HuH-7.5 (cell line): ENCODE measurements around the gene LOXL3.
"Not testable (repeated sequence)": the region's sequence is repeated elsewhere in the genome, so short reads cannot be mapped to it uniquely, and the experiment has no call there.

ENCODE experiments used
- DNase-seq: peaks from one replicate; pipeline ENCODE4 v3.0.0; 2011; ENCODE audit warnings: low spot score

Gene LOXL3

DNA sequence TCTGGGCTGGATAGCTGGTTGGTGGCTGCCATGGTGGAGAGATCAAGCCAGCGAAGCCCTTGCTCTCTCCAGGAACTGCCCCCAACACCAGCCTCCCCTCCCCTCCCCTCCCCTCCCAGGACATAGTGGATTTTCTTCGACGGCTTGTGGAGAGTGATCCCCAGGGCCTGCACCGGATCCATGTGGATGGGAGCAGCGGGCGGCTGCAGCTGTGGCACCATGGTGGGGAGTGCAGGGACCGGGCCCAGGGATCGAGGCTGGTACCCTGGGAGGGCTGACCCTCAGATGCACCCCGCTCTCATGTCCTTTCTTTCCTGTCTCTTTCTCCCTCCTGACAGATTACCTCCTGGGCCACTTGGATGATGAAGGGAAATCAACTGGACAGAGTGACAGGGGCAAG, 63.8 kb downstream of the LOXL3 start:
- DNase-seq = no peak

DNA sequence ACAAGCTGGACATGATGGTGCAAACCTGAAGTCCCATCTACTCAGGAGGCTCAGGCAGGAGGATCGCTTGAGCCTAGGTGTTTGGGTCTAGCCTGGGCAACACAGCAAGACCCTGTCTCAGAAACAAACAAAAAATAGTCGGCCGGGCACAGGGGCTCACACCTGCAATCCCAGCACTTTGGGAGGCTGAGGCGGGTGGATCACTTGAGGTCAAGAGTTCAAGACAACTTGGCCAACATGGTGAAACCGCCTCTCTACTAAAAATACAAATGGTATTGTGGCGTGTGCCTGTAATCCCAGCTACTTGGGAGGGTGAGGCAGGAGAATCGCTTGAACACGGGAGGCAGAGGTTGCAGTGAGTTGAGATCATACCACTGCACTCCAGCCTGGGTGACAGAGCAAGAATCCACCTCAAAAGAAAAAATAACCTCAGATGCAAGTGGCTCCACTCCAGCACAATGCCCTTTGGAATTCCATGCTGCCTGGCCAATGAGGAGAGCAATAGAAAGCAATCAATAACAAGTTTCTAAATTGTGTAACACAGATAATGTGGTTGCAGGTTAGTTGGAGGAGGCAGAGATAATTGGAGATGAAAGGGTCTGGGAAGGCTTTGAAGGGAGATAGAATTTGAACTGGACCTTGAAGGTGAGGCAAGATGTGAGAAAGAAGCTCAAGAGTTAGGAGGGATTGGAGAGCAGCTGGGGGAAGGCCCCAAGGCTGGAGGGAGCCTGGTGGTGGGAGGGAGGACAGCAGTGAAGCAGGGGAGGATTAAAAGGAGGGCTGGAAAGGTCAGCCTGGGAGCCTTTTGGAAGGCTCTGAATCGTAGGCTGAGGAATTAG, 64.9 kb downstream of the LOXL3 start:
- no peak for DNase-seq

DNA sequence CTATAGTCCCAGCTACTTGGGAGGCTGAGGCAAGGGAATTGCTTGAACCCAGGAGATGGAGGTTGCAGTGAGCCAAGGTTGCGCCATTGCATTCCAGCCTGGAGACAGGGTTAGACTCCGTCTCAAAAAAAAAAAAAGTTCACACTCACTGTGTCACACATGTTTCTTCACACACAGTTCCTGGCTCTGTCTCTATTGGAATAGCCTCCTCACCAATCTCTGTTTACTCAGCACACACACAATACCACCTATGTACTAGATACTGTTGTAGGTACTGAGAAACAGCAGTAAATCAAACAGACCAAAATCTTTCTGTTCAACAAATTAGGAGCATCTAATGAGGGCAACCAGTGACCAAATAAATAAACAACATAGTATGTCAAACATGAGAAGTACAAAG, 67.6 kb downstream of the LOXL3 start:
- DNase-seq = no peak

- DNase-seq = not testable (repeated sequence)
Observed at GRCh38 chr2:74483675-74484164, 70.0 kb downstream of the LOXL3 start.

- no peak for DNase-seq
Observed at GRCh38 chr2:74482801-74483674, 70.7 kb downstream of the LOXL3 start, which contains the start of the genes CCDC142 and TTC31. CCDC142 (minus strand) TSS chr2:74482998; CDS start chr2:74482837, 161 bp downstream. TTC31 (plus strand) TSS chr2:74483081; CDS start chr2:74483096, 15 bp downstream.
